Measurements from ENCODE around the gene TOP2A.
A peak's percentile ranks its signal among the peaks of the same experiment; 100 is the strongest.

Gene TOP2A

GRCh38 chr17:40348136-40348504, 69.6 kb downstream of the TOP2A start:
- H3K27ac ChIP-seq, result no peak overlapping the region
- no peak for TF ChIP-seq CTCF (conservative IDR thresholded peaks at IDR 0.05)

GRCh38 chr17:40347319-40348135, 70.2 kb downstream of the TOP2A start:
- no peak for TF ChIP-seq CTCF (conservative IDR thresholded peaks at IDR 0.05)
- no peak overlapping the region for H3K27ac ChIP-seq

- no peak overlapping the region for H3K27ac ChIP-seq
- TF ChIP-seq CTCF (conservative IDR thresholded peaks at IDR 0.05), result no peak
These were observed 70.9 kb downstream of the TOP2A start for GRCh38 chr17:40346765-40347158.

GRCh38 chr17:40345994-40346764, 71.5 kb downstream of the TOP2A start:
- TF ChIP-seq CTCF (conservative IDR thresholded peaks at IDR 0.05), result no peak
- peak overlapping the region; percentile 74 for H3K27ac ChIP-seq

GRCh38 chr17:40345161-40345993, 72.3 kb downstream of the TOP2A start:
- no peak for TF ChIP-seq CTCF (conservative IDR thresholded peaks at IDR 0.05)
- peak overlapping the region; percentile 74 for H3K27ac ChIP-seq

- peak overlapping the region; percentile 74; the same call in 1 of the 2 replicates for H3K27ac ChIP-seq
- TF ChIP-seq CTCF (conservative IDR thresholded peaks at IDR 0.05), result no peak
These were observed 73.1 kb downstream of the TOP2A start for GRCh38 chr17:40344421-40345160.
